Stomach (tissue), 4 donors: ENCODE measurements around the gene BCAR3.

ENCODE experiments used
- POLR2A ChIP-seq, 4 donors: fragments of 450-650 bp; IDR thresholded peaks; one replicate each; pipeline ENCODE4 v1.6.1; 2016; ENCODE audit warnings: antibody characterized with exemption in 4 of 4, control low read depth in 2 of 4, mild to moderate bottlenecking in 1 of 4, moderate library complexity in 1 of 4
- TF ChIP-seq, protein P1 (sequence below), 7 experiments: fragments of 450-650 bp in 4 of 7; fragments of 200-600 bp in 3 of 7; sonication (generic) in 3 of 7; IDR thresholded peaks; one replicate each; pipeline ENCODE4 v1.5.1; 2016 to 2019; ENCODE audit warnings: antibody characterized with exemption in 7 of 7, control low read depth in 2 of 7, mild to moderate bottlenecking in 1 of 7

GRCh38 chr1:93575621-93576284, 105.9 kb downstream of the BCAR3 start:
- TF ChIP-seq, protein P1, sequence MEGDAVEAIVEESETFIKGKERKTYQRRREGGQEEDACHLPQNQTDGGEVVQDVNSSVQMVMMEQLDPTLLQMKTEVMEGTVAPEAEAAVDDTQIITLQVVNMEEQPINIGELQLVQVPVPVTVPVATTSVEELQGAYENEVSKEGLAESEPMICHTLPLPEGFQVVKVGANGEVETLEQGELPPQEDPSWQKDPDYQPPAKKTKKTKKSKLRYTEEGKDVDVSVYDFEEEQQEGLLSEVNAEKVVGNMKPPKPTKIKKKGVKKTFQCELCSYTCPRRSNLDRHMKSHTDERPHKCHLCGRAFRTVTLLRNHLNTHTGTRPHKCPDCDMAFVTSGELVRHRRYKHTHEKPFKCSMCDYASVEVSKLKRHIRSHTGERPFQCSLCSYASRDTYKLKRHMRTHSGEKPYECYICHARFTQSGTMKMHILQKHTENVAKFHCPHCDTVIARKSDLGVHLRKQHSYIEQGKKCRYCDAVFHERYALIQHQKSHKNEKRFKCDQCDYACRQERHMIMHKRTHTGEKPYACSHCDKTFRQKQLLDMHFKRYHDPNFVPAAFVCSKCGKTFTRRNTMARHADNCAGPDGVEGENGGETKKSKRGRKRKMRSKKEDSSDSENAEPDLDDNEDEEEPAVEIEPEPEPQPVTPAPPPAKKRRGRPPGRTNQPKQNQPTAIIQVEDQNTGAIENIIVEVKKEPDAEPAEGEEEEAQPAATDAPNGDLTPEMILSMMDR (IDR thresholded peaks at IDR 0.05): no peak
- no peak for TF ChIP-seq POLR2A (IDR thresholded peaks at IDR 0.05)
